Esophagus squamous epithelium (tissue), 4 donors: ENCODE results near the gene MYG1.

Experiments
- POLR2A ChIP-seq, 4 donors: fragments of 450-650 bp; IDR thresholded peaks; one replicate each; pipeline ENCODE4 v1.6.1; 2017; ENCODE audit warnings: antibody characterized with exemption in 4 of 4, mild to moderate bottlenecking in 4 of 4, moderate library complexity in 3 of 4
- TF ChIP-seq, protein P1 (sequence below), 6 experiments: fragments of 450-650 bp in 4 of 6; fragments of 200-600 bp in 2 of 6; sonication (generic) in 2 of 6; IDR thresholded peaks; one replicate each; pipeline ENCODE4 v1.5.1; 2016 to 2019; ENCODE audit warnings: antibody characterized with exemption in 6 of 6, mild to moderate bottlenecking in 4 of 6, moderate library complexity in 4 of 6

DNA sequence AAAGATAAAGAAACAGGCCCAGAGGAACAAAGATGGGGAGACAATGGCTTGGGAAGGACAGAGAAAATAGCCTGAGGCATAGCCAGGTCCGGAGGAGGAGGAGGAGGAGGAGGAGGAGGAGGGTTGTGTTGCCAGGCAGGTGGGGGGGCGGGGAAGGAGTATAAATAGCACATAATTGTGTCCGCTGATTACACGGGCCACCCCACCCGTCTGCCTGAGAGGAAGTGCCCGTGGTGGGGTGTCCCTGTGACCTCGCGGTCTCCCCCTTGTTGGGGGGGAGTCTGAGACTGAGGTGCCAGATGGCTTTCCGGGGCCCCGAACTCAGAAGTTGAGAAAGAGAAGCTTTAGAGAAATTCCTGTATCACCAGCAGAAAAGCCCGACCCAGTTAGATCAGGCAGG, 38.5 kb downstream of the MYG1 start:
- TF ChIP-seq, protein P1, sequence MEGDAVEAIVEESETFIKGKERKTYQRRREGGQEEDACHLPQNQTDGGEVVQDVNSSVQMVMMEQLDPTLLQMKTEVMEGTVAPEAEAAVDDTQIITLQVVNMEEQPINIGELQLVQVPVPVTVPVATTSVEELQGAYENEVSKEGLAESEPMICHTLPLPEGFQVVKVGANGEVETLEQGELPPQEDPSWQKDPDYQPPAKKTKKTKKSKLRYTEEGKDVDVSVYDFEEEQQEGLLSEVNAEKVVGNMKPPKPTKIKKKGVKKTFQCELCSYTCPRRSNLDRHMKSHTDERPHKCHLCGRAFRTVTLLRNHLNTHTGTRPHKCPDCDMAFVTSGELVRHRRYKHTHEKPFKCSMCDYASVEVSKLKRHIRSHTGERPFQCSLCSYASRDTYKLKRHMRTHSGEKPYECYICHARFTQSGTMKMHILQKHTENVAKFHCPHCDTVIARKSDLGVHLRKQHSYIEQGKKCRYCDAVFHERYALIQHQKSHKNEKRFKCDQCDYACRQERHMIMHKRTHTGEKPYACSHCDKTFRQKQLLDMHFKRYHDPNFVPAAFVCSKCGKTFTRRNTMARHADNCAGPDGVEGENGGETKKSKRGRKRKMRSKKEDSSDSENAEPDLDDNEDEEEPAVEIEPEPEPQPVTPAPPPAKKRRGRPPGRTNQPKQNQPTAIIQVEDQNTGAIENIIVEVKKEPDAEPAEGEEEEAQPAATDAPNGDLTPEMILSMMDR (IDR thresholded peaks at IDR 0.05), result no peak
- TF ChIP-seq POLR2A (IDR thresholded peaks at IDR 0.05), result no peak
